ENCODE data around the gene CLCN1. TPM values are rescaled to one million over a fixed set of nuclear protein-coding genes. Genes with fewer than 3 reads are reported as not detected.
"Not testable (repeated sequence)": the region's sequence is repeated elsewhere in the genome, so short reads cannot be mapped to it uniquely, and the experiment has no call there.

The CLCN1 gene
- total RNA-seq, 2 experiments from 2014 or later, result not detected

- no peak for DNase-seq
- CTCF ChIA-PET, result interaction anchor here (0.6 to 1.2 kb wide), 2 partner anchors 25 to 134 kb away, joined by 3 to 5 read pairs; no protein-coding TSS in a partner anchor
- intact Hi-C loops (cut with micrococcal nuclease), result no loop called here
- Mint-ChIP-seq H3K36me3 (ENCODE audit: low read depth) (peaks cover 5% of the 10 kb centered on the region), H3K4me3 (no peak overlapping the region), H3K9me3 (no peaks in the 10 kb centered on the region), H3K4me1 (ENCODE audit: low read depth) (peaks cover 13% of the 10 kb centered on the region), H3K27me3 (ENCODE audit: low read depth) (no peaks in the 10 kb centered on the region), H3K27ac (no peak overlapping the region)
Measured at GRCh38 chr7:143391462-143392404, 75.8 kb downstream of the CLCN1 start.

GRCh38 chr7:143392427-143392826 lies 76.5 kb downstream of the CLCN1 start:
- not testable (repeated sequence) for H3K36me3 Mint-ChIP-seq (ENCODE audit: low read depth)

DNA sequence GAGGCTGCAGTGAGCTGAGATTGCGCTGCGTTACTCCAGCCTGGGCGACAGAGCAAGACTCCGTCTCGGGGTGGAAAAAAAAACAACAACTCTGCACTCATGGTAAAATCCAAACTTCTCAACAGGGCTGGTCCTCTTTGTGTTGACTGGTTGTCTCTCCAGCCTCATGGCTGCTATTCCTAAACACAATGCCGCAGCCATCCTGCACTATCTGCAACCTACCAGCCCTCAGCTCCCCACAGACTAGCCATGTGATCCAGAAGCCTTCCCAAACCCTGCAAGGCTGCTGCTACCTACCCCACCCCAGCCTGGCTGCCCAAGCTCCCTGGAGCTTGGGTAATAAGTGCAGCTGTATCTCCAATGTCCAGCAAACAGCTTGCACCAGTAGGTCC lies 77.0 kb downstream of the CLCN1 start:
- Mint-ChIP-seq H3K27me3 (ENCODE audit: low read depth) (no peaks in the 10 kb centered on the region), H3K4me3 (no peak overlapping the region), H3K27ac (peak overlapping the region; percentile 77), H3K9me3 (no peaks in the 10 kb centered on the region), H3K4me1 (ENCODE audit: low read depth) (peaks cover 13% of the 10 kb centered on the region), H3K36me3 (ENCODE audit: low read depth) (peaks cover 5% of the 10 kb centered on the region)
- DNase-seq, result no peak
- intact Hi-C loops (cut with micrococcal nuclease), result no loop called here
- CTCF ChIA-PET, result interaction anchor here (0.9 to 1.0 kb wide), 2 partner anchors 25 to 154 kb away, joined by 3 read pairs; no protein-coding TSS in a partner anchor

More at GRCh38 chr7:143392427-143392826, 76.5 kb downstream of the CLCN1 start:
- H3K9me3 Mint-ChIP-seq; H3K27me3 Mint-ChIP-seq (ENCODE audit: low read depth); intact Hi-C loops (cut with micrococcal nuclease); H3K27ac Mint-ChIP-seq; DNase-seq; H3K4me3 Mint-ChIP-seq: not testable (repeated sequence)
- peaks cover 13% of the 10 kb centered on the region for H3K4me1 Mint-ChIP-seq (ENCODE audit: low read depth)
- CTCF ChIA-PET, result interaction anchor here (0.6 to 1.0 kb wide), 2 partner anchors 24 to 135 kb away, joined by 3 to 5 read pairs; no protein-coding TSS in a partner anchor

GRCh38 chr7:143393267-143394041 lies 77.5 kb downstream of the CLCN1 start:
- Mint-ChIP-seq H3K27ac (peak overlapping the region; percentile 77), H3K36me3 (ENCODE audit: low read depth) (peaks cover 5% of the 10 kb centered on the region), H3K9me3 (no peaks in the 10 kb centered on the region), H3K4me1 (ENCODE audit: low read depth) (peaks cover 13% of the 10 kb centered on the region), H3K4me3 (no peak overlapping the region), H3K27me3 (ENCODE audit: low read depth) (no peaks in the 10 kb centered on the region)
- no peak for DNase-seq
- CTCF ChIA-PET, result interaction anchor here (0.6 to 1.0 kb wide), 3 partner anchors 20 to 155 kb away, joined by 3 read pairs; no protein-coding TSS in a partner anchor
- intact Hi-C loops (cut with micrococcal nuclease), result no loop called here

DNA sequence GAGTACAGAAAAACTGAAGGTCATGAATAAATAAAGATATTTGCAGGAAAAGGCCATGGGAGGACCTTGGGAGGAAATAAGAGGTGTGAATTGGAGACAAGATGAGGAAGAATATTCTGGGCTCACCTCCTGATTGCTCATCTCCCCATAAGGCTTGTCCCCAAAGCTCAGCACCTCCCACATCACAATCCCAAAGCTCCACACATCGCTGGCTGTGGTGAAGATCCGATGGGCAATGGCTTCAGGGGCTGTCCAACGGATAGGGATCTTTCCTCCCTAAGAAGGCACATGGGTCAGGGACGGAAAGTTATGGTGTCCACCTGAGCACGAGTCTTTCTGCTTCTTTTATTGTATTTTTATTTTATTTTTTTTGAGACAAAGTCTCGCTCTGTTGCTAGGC lies 78.2 kb downstream of the CLCN1 start:
- H3K4me3 Mint-ChIP-seq, result no peak overlapping the region
- no peaks in the 10 kb centered on the region for H3K9me3 Mint-ChIP-seq
- CTCF ChIA-PET, result no interaction called here
- DNase-seq, result no peak
- no peak overlapping the region for H3K27ac Mint-ChIP-seq
- H3K27me3 Mint-ChIP-seq (ENCODE audit: low read depth), result no peaks in the 10 kb centered on the region
- intact Hi-C loops (cut with micrococcal nuclease), result no loop called here
- H3K36me3 Mint-ChIP-seq (ENCODE audit: low read depth), result peaks cover 5% of the 10 kb centered on the region
- peaks cover 13% of the 10 kb centered on the region for H3K4me1 Mint-ChIP-seq (ENCODE audit: low read depth)

- intact Hi-C loops (cut with micrococcal nuclease), result no loop called here
- Mint-ChIP-seq H3K9me3 (no peaks in the 10 kb centered on the region), H3K4me1 (ENCODE audit: low read depth) (peaks cover 7% of the 10 kb centered on the region), H3K36me3 (ENCODE audit: low read depth) (peaks cover 5% of the 10 kb centered on the region), H3K27me3 (ENCODE audit: low read depth) (no peaks in the 10 kb centered on the region), H3K4me3 (no peak overlapping the region), H3K27ac (peak overlapping the region; percentile 12)
- CTCF ChIA-PET, result interaction anchor here (1.6 kb wide), 1 partner anchor 154 kb away, joined by 6 read pairs; no protein-coding TSS in a partner anchor
- DNase-seq, result no peak
Measured at GRCh38 chr7:143394777-143395176, 78.9 kb downstream of the CLCN1 start.

- CTCF ChIA-PET, result interaction anchor here (0.7 to 1.6 kb wide), 5 partner anchors 8 to 155 kb away, joined by 3 to 6 read pairs (median 3); no protein-coding TSS in a partner anchor
- no peaks in the 10 kb centered on the region for H3K36me3 Mint-ChIP-seq (ENCODE audit: low read depth)
- no peaks in the 10 kb centered on the region for H3K9me3 Mint-ChIP-seq
- no peak for DNase-seq
- intact Hi-C loops (cut with micrococcal nuclease), result no loop called here
- peak overlapping the region; percentile 12 for H3K27ac Mint-ChIP-seq
- peaks cover 3% of the 10 kb centered on the region for H3K4me1 Mint-ChIP-seq (ENCODE audit: low read depth)
- no peak overlapping the region for H3K4me3 Mint-ChIP-seq
- H3K27me3 Mint-ChIP-seq (ENCODE audit: low read depth), result no peaks in the 10 kb centered on the region
Measured at GRCh38 chr7:143395187-143396149, 79.6 kb downstream of the CLCN1 start.

DNA sequence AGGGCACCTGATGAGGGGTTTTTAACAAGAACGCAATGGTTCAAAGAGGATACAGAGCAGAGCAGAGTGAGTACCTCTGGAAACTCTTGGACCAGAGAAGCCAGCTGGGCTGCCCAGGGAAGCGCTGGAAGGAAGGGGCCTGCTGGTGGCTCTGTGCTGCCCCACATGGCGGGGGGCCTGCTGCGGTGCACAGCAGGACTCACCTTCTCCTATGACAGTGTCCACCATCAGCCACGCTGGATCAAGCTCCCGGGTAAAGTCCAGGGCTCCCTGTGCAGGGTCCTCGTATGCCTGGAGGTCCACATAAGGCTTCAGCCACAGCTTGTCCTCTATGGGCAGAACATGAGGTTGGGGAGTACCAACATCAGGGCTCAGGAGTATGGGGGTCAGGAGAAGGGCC lies 80.3 kb downstream of the CLCN1 start:
- H3K4me1 Mint-ChIP-seq (ENCODE audit: low read depth), result peaks cover 3% of the 10 kb centered on the region
- CTCF ChIA-PET, result interaction anchor here (0.6 to 1.6 kb wide), 4 partner anchors 9 to 156 kb away, joined by 3 to 6 read pairs (median 4); no protein-coding TSS in a partner anchor
- intact Hi-C loops (cut with micrococcal nuclease), result no loop called here
- no peaks in the 10 kb centered on the region for H3K9me3 Mint-ChIP-seq
- no peak for DNase-seq
- no peaks in the 10 kb centered on the region for H3K27me3 Mint-ChIP-seq (ENCODE audit: low read depth)
- H3K36me3 Mint-ChIP-seq (ENCODE audit: low read depth), result no peaks in the 10 kb centered on the region
- no peak overlapping the region for H3K27ac Mint-ChIP-seq
- H3K4me3 Mint-ChIP-seq, result no peak overlapping the region

- Mint-ChIP-seq H3K4me3 (no peak overlapping the region), H3K36me3 (ENCODE audit: low read depth) (no peaks in the 10 kb centered on the region)
- CTCF ChIA-PET, result interaction anchor here (0.6 to 1.1 kb wide), 4 partner anchors 9 to 147 kb away, joined by 3 to 4 read pairs (median 3); no protein-coding TSS in a partner anchor
Measured at GRCh38 chr7:143396625-143397556, 81.0 kb downstream of the CLCN1 start.

DNA sequence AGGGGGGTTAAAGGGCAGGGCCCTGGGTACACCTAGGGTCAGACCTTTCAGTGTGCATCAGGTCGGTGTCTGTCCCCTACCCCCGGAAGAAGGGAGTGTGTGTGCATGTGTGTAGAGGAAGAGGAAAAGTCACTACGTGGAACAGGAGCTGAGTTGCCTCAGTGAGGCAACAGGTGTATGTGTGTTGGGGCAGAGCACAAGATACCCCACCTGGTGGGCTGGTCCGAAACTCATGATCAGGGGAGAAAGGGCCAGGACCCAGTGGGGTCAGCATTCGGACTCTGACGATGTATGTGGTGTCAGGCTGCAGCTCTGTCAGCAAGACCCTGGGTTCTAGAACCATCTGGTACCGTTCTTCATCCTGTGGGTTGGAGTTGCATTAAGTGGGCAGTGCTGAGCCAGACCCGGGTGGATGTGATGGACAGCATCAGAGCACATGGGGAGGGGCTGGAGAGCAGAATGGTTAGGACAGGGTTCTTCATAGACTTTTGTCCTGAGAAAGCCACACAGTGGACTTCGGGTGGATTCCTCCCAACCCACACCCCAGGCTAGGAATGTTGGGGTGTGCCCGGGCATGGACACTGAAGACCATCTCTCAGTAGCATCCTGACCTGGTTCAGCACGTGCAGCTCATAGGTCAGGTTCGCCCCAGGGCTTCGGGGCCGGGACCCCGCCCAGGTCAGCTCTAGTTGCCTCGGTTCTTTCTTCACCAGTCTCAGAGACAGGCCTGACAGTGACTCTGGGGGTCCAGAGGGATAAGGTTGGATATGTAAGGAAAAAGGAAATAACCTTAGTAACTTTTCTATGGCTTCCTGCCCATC lies 82.0 kb downstream of the CLCN1 start:
- H3K27ac Mint-ChIP-seq, result no peak overlapping the region
- DNase-seq, result no peak

More at GRCh38 chr7:143396625-143397556, 81.0 kb downstream of the CLCN1 start:
- intact Hi-C loops (cut with micrococcal nuclease), result no loop called here
- H3K27ac Mint-ChIP-seq, result no peak overlapping the region
- H3K4me1 Mint-ChIP-seq (ENCODE audit: low read depth), result peaks cover 3% of the 10 kb centered on the region
- no peaks in the 10 kb centered on the region for H3K27me3 Mint-ChIP-seq (ENCODE audit: low read depth)
- no peak for DNase-seq
- no peaks in the 10 kb centered on the region for H3K9me3 Mint-ChIP-seq

More for the DNA sequence above, 82.0 kb downstream of the CLCN1 start:
- intact Hi-C loops (cut with micrococcal nuclease), result no loop called here
- H3K9me3 Mint-ChIP-seq, result no peaks in the 10 kb centered on the region
- no peaks in the 10 kb centered on the region for H3K27me3 Mint-ChIP-seq (ENCODE audit: low read depth)
- peaks cover 7% of the 10 kb centered on the region for H3K4me1 Mint-ChIP-seq (ENCODE audit: low read depth)
- H3K4me3 Mint-ChIP-seq, result no peak overlapping the region
- no peaks in the 10 kb centered on the region for H3K36me3 Mint-ChIP-seq (ENCODE audit: low read depth)
- CTCF ChIA-PET, result interaction anchor here (0.9 to 10.7 kb wide), 3 partner anchors 10 to 19 kb away, joined by 3 to 76 read pairs (median 5); no protein-coding TSS in a partner anchor
